K562 (cell line): ENCODE results near the gene HGFAC. TPM values are rescaled to one million over a fixed set of nuclear protein-coding genes. Genes with fewer than 3 reads are reported as not detected.

ENCODE experiments used
- ATAC-seq: fragments of 200-7000 bp; cut with Tn5 transposase; 3 replicates; pipeline ENCODE4 v1.9.1; 2020; ENCODE audit warnings: moderate library complexity
- BruUV-seq: library from RNA; stranded (reverse); fragments of 400-500 nt; replicated peaks from 2 replicates; lab custom pipeline; 2021; lab: Mats Ljungman, UMichigan
- CTCF ChIA-PET: fragments of 300-600 bp; formaldehyde crosslinking; extraction: SDS; loops from one replicate; lab custom pipeline; 2021; ENCODE audit warnings: low intra/inter-chr PET ratio; lab: Yijun Ruan, JAX
- POLR2A ChIA-PET: fragments of 300-600, 350-650 bp; sonication (Branson Sonifier 250); formaldehyde crosslinking; extraction: SDS; loops from one replicate; lab custom pipeline; 2021; ENCODE audit warnings: antibody characterized with exemption, inconsistent platforms; lab: Yijun Ruan, JAX
- DNase-seq, 4 experiments: peaks; one replicate each; pipeline versions ENCODE4 v3.0.0 to v3.0.0-alpha.2; 2011 to 2018; ENCODE audit warnings: low spot score in 3 of 4, mixed read lengths in 3 of 4; ENCODE audit errors: extremely low read depth in 1 of 4
- FAIRE-seq: peaks from 2 replicates; lab custom pipeline; 2011; peaks lifted over from hg19 to GRCh38; lab: Jason Lieb, UNC
- H2AFZ ChIP-seq: 2 replicates; pipeline ENCODE4 v1.6.0; 2011; ENCODE audit warnings: low read depth, low read length, control low read depth, inconsistent platforms
- H3K27ac ChIP-seq: fragments of 200-600 bp; 3 replicates; pipeline ENCODE4 v1.8.0; 2011; ENCODE audit warnings: low read depth, mild to moderate bottlenecking, control low read depth, inconsistent platforms, low read length, moderate library complexity, mixed read lengths; ENCODE audit errors: extremely low read depth
- H3K27me3 ChIP-seq, 2 experiments: fragments of 300-600 bp in 1 of 2; 2 replicates in 1 of 2; 3 replicates in 1 of 2; pipeline versions ENCODE4 v1.6.0 to v1.8.0; 2011; ENCODE audit warnings: inconsistent platforms in 2 of 2, low read length in 2 of 2, mild to moderate bottlenecking in 1 of 2, mixed read lengths in 1 of 2, moderate library complexity in 1 of 2; ENCODE audit not compliant: control insufficient read depth in 2 of 2, insufficient read depth in 2 of 2
- H3K36me3 ChIP-seq: fragments of 300-600 bp; 3 replicates; pipeline ENCODE4 v1.8.0; 2011; ENCODE audit warnings: mild to moderate bottlenecking, low read length, inconsistent platforms; ENCODE audit not compliant: control insufficient read depth, insufficient read depth
- H3K4me1 ChIP-seq, 2 experiments: fragments of 200-600 bp in 1 of 2; replicated peaks in 1 of 2; 2 replicates in 1 of 2; 3 replicates in 1 of 2; pipeline versions ENCODE4 v1.5.1 to v1.8.0; 2011; ENCODE audit warnings: inconsistent platforms in 2 of 2, low read length in 2 of 2, mild to moderate bottlenecking in 1 of 2, mixed read lengths in 1 of 2, moderate library complexity in 1 of 2; ENCODE audit not compliant: control insufficient read depth in 2 of 2, insufficient read depth in 2 of 2
- H3K4me2 ChIP-seq: 2 replicates; pipeline ENCODE4 v1.6.1; 2011; ENCODE audit warnings: low read length, control low read depth, inconsistent platforms, mixed read lengths; ENCODE audit not compliant: insufficient read depth
- H3K4me3 ChIP-seq: fragments of 200-600 bp; sonication (generic), shearing (Covaris generic); 2 replicates; pipeline ENCODE4 v1.5.1; 2016; ENCODE audit warnings: control low read depth, inconsistent platforms
- H3K79me2 ChIP-seq: fragments of 200-600 bp; 3 replicates; pipeline ENCODE4 v1.8.0; 2011; ENCODE audit warnings: low read length, inconsistent platforms; ENCODE audit not compliant: control insufficient read depth, insufficient read depth
- H3K9ac ChIP-seq, 2 experiments: 2 replicates each; pipeline versions ENCODE4 v1.6.0 to v1.6.1; 2011; ENCODE audit warnings: low read depth in 2 of 2, low read length in 2 of 2, control low read depth in 1 of 2, inconsistent platforms in 1 of 2, mild to moderate bottlenecking in 1 of 2, mixed read lengths in 1 of 2; ENCODE audit not compliant: insufficient read depth in 1 of 2
- H3K9me1 ChIP-seq: one replicate; pipeline ENCODE4 v1.6.0; 2011; ENCODE audit warnings: inconsistent platforms, mild to moderate bottlenecking, low read length, moderate library complexity; ENCODE audit not compliant: control insufficient read depth, insufficient read depth
- H3K9me3 ChIP-seq: replicated peaks from 2 replicates; pipeline ENCODE4 v1.5.1; 2011; ENCODE audit warnings: low read depth, low read length, inconsistent platforms; ENCODE audit not compliant: control insufficient read depth, insufficient read depth
- H4K20me1 ChIP-seq: replicated peaks from 2 replicates; pipeline ENCODE4 v1.6.1; 2011; ENCODE audit warnings: low read length, inconsistent platforms, mixed read lengths; ENCODE audit not compliant: control insufficient read depth, insufficient read depth
- GTF2E2 ChIP-seq: fragments of 200-800 bp; sonication (Bioruptor generic); IDR thresholded peaks from 2 replicates; pipeline ENCODE4 v1.6.1; 2016; ENCODE audit warnings: missing genetic modification characterization, missing compliant biosample characterization
- HDAC1 ChIP-seq, 2 experiments: fragments of 450-650 bp; IDR thresholded peaks; 2 replicates each; pipeline ENCODE4 v1.6.1; 2016 to 2017; ENCODE audit warnings: inconsistent platforms in 1 of 2, mild to moderate bottlenecking in 1 of 2, moderate library complexity in 1 of 2
- HMG20B ChIP-seq: fragments of 250-450 bp; sonication (Bioruptor Pico); IDR thresholded peaks from 2 replicates; pipeline ENCODE4 v1.5.0; 2021; ENCODE audit warnings: mild to moderate bottlenecking
- PTRF ChIP-seq: fragments of 450-650 bp; IDR thresholded peaks from 2 replicates; pipeline ENCODE4 v1.6.1; 2016; ENCODE audit warnings: mild to moderate bottlenecking, missing genetic modification characterization, missing compliant biosample characterization
- ZNF445 ChIP-seq: fragments of 250-450 bp; sonication (Bioruptor Pico); IDR thresholded peaks from 2 replicates; pipeline ENCODE4 v1.4.0; 2020; ENCODE audit warnings: low read depth, mild to moderate bottlenecking, moderate library complexity
- ZNF668 ChIP-seq: fragments of 250-450 bp; sonication (Bioruptor Pico); IDR thresholded peaks from 2 replicates; pipeline ENCODE4 v1.8.0; 2022; ENCODE audit warnings: mild to moderate bottlenecking, inconsistent platforms
- ZNF76 ChIP-seq: fragments of 250-450 bp; sonication (Bioruptor Pico); IDR thresholded peaks from 2 replicates; pipeline ENCODE4 v1.4.0; 2020; ENCODE audit warnings: mild to moderate bottlenecking, moderate library complexity, borderline replicate concordance
- WGBS: fragments of 100-300 bp; shearing (Covaris generic); methylation state at CpG from one replicate; pipeline ENCODE4 v1.1.6; 2016; ENCODE audit warnings: low coverage, mixed read lengths; ENCODE audit not compliant: insufficient coverage; ENCODE audit errors: missing lambda C conversion rate; 5-methylcytosine and 5-hydroxymethylcytosine counted together
- in situ Hi-C: fragments of 300-500 bp; cut with MboI; formaldehyde crosslinking; loops from 4 replicates; pipeline ENCODE4 v1.15.0; 2018; ENCODE audit warnings: inconsistent platforms, mixed read lengths
- intact Hi-C: fragments of 100-400 bp; cut with micrococcal nuclease; formaldehyde crosslinking; loops from 2 replicates; pipeline ENCODE4 v1.14.2; 2022
- polyA plus RNA-seq, 8 experiments: library from polyadenylated mRNA; depleted of rRNA in 4 of 8; stranded (reverse) in 5 of 8; unstranded in 3 of 8; fragments of >200 nt; fragmentation: Nextera tagmentation in 2 of 8; fragmentation: Illumina TruSeq in 1 of 8; extraction: Ambion mirVana in 2 of 8; extraction: Trizol in 1 of 8; gene quantifications; 2 replicates each; pipeline versions ENCODE4 v1.2.1 to v1.2.3, GENCODE V29; 2011 to 2014; ENCODE audit warnings: inconsistent platforms in 1 of 8, missing spikeins in 1 of 8
- total RNA-seq, 7 experiments: library from RNA; depleted of rRNA in 6 of 7; stranded (reverse); fragments of >200 nt in 6 of 7; fragmentation: Illumina TruSeq in 2 of 7; extraction: Trizol in 2 of 7; gene quantifications; 2 replicates each; pipeline versions ENCODE4 v1.2.1 to v1.2.3, GENCODE V29; 2011 to 2021; ENCODE audit warnings: low replicate concordance in 1 of 7
- TF ChIP-seq, protein P1 (sequence below): sonication (generic); formaldehyde crosslinking; IDR thresholded peaks from 2 replicates; pipeline ENCODE4 v1.8.1; 2022; ENCODE audit warnings: missing genetic modification reagents
- TF ChIP-seq, protein P2 (sequence below): fragments of 450-650 bp; IDR thresholded peaks from 2 replicates; pipeline ENCODE4 v1.7.1; 2018; ENCODE audit warnings: mild to moderate bottlenecking, low read depth; ENCODE audit not compliant: partially characterized antibody
- TF ChIP-seq, protein P3 (sequence below): fragments of 450-650 bp; conservative IDR thresholded peaks from 2 replicates; pipeline ENCODE4 v1.6.1; 2016; ENCODE audit warnings: missing genetic modification characterization, low read depth, mild to moderate bottlenecking, control low read depth, missing compliant biosample characterization

HGFAC gene
- total and polyA plus RNA-seq, 9 of the 15 experiments (the other 6 are each of a cell fraction or from before 2014, with no cell fraction given) = 0.13 TPM; not detected in 8

DNA sequence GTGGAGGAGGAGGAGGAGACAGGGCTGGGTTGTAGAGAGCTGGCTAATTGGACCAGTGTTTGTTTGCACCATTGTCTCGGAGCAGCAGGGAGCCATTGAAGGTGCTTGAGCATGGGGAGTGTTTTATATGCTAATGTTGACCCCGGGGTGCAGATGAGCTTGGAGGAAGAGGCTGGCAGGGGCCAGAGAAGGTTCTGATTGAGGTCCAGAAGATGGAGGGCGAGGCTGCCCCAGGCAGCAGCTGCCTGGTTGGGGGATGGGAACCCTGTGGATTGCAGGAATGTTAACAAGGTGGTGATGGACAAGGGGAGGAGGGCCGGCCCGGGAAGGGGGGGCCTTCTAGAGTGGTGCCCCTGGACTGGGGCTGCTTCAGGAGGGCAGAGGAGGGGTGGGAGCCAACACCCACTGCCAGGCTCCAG lies 39.4 kb downstream of the HGFAC start:
- intact Hi-C loops = no loop called here
- peaks cover 0 to 53% of the 10 kb centered on the region in 2 experiments; a peak in 2 of 5 replicates for H3K4me1 ChIP-seq
- POLR2A ChIA-PET = interaction anchor here (0.8 to 1.0 kb wide), 3 partner anchors 10 to 284 kb away, joined by 3 read pairs; no protein-coding TSS in a partner anchor
- no TSS peak for BruUV-seq
- H3K9ac ChIP-seq = no peak overlapping the region
- no peak overlapping the region for H3K4me2 ChIP-seq
- H3K4me3 ChIP-seq = no peak overlapping the region
- H3K27ac ChIP-seq = no peak overlapping the region
- H2AFZ ChIP-seq = no peak overlapping the region
- DNase-seq = no peak
- CTCF ChIA-PET = interaction anchor here (0.7 to 1.5 kb wide), 3 partner anchors 47 to 374 kb away, joined by 3 to 4 read pairs (median 4); no protein-coding TSS in a partner anchor
- H3K9me1 ChIP-seq = no peaks in the 10 kb centered on the region
- no peak for FAIRE-seq
- no peaks in the 10 kb centered on the region for H3K79me2 ChIP-seq
- in situ Hi-C loops = no loop called here
- 3% methylated on average over 5 of the region's 5 CpGs for WGBS
- no peaks in the 10 kb centered on the region for H3K36me3 ChIP-seq
- peaks cover 8% of the 10 kb centered on the region; the same call in 1 of the 2 replicates for H4K20me1 ChIP-seq
- ATAC-seq = no peak; the same call in 2 of the 3 replicates
- H3K9me3 ChIP-seq = no peaks in the 10 kb centered on the region
- H3K27me3 ChIP-seq = peaks cover 32 to 83% of the 10 kb centered on the region in 2 experiments; a peak in 4 of 5 replicates
- TF ChIP-seq HDAC1 (IDR thresholded peaks at IDR 0.05) (no peak), PTRF (tag) (no peak), ZNF445 (no peak), HMG20B (CRISPR knock-in tag) (no peak), ZNF668 (CRISPR knock-in tag) (no peak), ZNF76 (CRISPR knock-in tag) (no peak), GTF2E2 (tag) (no peak)
- TF ChIP-seq, protein P1, sequence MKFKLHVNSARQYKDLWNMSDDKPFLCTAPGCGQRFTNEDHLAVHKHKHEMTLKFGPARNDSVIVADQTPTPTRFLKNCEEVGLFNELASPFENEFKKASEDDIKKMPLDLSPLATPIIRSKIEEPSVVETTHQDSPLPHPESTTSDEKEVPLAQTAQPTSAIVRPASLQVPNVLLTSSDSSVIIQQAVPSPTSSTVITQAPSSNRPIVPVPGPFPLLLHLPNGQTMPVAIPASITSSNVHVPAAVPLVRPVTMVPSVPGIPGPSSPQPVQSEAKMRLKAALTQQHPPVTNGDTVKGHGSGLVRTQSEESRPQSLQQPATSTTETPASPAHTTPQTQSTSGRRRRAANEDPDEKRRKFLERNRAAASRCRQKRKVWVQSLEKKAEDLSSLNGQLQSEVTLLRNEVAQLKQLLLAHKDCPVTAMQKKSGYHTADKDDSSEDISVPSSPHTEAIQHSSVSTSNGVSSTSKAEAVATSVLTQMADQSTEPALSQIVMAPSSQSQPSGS (CRISPR knock-in tag) = no peak
- TF ChIP-seq, protein P2, sequence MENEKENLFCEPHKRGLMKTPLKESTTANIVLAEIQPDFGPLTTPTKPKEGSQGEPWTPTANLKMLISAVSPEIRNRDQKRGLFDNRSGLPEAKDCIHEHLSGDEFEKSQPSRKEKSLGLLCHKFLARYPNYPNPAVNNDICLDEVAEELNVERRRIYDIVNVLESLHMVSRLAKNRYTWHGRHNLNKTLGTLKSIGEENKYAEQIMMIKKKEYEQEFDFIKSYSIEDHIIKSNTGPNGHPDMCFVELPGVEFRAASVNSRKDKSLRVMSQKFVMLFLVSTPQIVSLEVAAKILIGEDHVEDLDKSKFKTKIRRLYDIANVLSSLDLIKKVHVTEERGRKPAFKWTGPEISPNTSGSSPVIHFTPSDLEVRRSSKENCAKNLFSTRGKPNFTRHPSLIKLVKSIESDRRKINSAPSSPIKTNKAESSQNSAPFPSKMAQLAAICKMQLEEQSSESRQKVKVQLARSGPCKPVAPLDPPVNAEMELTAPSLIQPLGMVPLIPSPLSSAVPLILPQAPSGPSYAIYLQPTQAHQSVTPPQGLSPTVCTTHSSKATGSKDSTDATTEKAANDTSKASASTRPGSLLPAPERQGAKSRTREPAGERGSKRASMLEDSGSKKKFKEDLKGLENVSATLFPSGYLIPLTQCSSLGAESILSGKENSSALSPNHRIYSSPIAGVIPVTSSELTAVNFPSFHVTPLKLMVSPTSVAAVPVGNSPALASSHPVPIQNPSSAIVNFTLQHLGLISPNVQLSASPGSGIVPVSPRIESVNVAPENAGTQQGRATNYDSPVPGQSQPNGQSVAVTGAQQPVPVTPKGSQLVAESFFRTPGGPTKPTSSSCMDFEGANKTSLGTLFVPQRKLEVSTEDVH = no peak
- TF ChIP-seq, protein P3, sequence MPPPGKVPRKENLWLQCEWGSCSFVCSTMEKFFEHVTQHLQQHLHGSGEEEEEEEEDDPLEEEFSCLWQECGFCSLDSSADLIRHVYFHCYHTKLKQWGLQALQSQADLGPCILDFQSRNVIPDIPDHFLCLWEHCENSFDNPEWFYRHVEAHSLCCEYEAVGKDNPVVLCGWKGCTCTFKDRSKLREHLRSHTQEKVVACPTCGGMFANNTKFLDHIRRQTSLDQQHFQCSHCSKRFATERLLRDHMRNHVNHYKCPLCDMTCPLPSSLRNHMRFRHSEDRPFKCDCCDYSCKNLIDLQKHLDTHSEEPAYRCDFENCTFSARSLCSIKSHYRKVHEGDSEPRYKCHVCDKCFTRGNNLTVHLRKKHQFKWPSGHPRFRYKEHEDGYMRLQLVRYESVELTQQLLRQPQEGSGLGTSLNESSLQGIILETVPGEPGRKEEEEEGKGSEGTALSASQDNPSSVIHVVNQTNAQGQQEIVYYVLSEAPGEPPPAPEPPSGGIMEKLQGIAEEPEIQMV = no peak
